ENCODE measurements around the gene BCHE.

GRCh38 chr3:165783383-165783782 is 53.8 kb downstream of the BCHE start:
- no peak for TF ChIP-seq GATA2 (IDR thresholded peaks at IDR 0.05; ENCODE audit: low read depth, low read length)
- TF ChIP-seq GATA3 (IDR thresholded peaks at IDR 0.05; ENCODE audit: low read depth, low read length): no peak

Measured in SH-SY5Y (cell line).